Kasumi-1 (cell line): ENCODE results near the gene SIPA1.

Source experiments
- DNase-seq, 2 experiments: peaks; one replicate each; lab custom pipeline; 2025; lab: John Stamatoyannopoulos, UW

Gene SIPA1

GRCh38 chr11:65642014-65642671, 4.2 kb downstream of the SIPA1 start:
- no peak for DNase-seq

GRCh38 chr11:65643971-65644370, 6.1 kb downstream of the SIPA1 start:
- no peak for DNase-seq

- DNase-seq = no peak
Measured at GRCh38 chr11:65644837-65645236, 6.9 kb downstream of the SIPA1 start.

- no peak for DNase-seq
Measured at GRCh38 chr11:65645710-65646109, 7.8 kb downstream of the SIPA1 start.

- DNase-seq = no peak
Measured at GRCh38 chr11:65646288-65646957, 8.5 kb downstream of the SIPA1 start.

GRCh38 chr11:65646958-65647701, 9.2 kb downstream of the SIPA1 start:
- no peak for DNase-seq

- DNase-seq = no peak
Measured at GRCh38 chr11:65648997-65649493, 11.1 kb downstream of the SIPA1 start.

GRCh38 chr11:65649656-65650546, 12.0 kb downstream of the SIPA1 start:
- DNase-seq = no peak

- DNase-seq = no peak
Measured at GRCh38 chr11:65650547-65651338, 12.8 kb downstream of the SIPA1 start.

GRCh38 chr11:65651339-65651588, 13.4 kb downstream of the SIPA1 start:
- DNase-seq = no peak

GRCh38 chr11:65651589-65652510, 13.9 kb downstream of the SIPA1 start:
- DNase-seq = no peak

GRCh38 chr11:65652511-65653228, 14.8 kb downstream of the SIPA1 start:
- DNase-seq = peak; percentile 79 to 86

GRCh38 chr11:65653229-65654225, 15.6 kb downstream of the SIPA1 start:
- no peak for DNase-seq

- no peak for DNase-seq
Measured at GRCh38 chr11:65654375-65655349, 16.8 kb downstream of the SIPA1 start.

GRCh38 chr11:65655570-65656332, 17.9 kb downstream of the SIPA1 start:
- no peak for DNase-seq

GRCh38 chr11:65657426-65657825, 19.5 kb downstream of the SIPA1 start:
- DNase-seq = no peak
